HG02981 (cell line): ENCODE data around the gene EML1.
"Not testable (repeated sequence)": the region's sequence is repeated elsewhere in the genome, so short reads cannot be mapped to it uniquely, and the experiment has no call there.

Source experiments
- ATAC-seq: cut with Tn5 transposase; IDR thresholded peaks from one replicate; pipeline ENCODE4 v1.9.1; 2021; ENCODE audit warnings: mild to moderate bottlenecking, moderate library complexity; ENCODE audit not compliant: unreplicated experiment

EML1 gene

DNA sequence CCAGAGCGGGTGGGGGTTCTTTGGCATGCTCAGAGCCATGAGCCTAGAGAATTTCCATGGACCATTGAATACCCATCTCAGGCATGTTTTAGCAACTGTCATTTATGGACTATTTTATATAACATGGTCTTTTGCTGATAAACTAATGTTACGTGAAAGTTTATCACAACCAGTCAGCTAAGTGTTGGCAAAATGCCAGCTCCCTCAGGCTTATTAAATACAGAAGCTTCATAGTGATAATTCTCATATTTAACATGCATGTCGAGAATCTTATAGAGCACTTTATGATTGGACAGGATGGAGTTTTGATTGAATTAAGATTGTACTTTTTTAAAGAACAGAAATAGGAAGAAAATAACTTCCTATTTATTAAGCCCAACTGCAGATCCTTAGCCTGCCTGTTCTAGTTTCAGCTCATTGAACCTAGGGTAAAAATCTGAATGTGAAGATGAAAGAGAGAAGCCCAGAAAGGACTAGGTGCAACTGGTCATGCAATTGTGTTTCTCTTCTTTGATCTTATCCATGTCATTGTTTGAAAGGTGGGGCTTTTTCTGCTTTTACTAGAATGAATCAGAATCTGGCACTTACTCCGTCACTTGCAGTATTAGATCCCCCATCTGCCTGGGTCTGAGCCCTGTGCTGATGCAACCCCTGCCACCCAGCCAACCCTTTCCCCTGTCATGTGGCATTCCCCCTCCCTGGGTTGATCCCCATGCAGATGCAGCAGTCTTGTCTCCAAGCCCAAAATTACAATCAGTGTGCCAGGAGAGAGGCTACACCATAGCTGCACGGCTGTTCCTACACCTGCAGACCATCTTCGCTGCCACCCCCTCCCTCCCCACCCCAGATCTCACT, 137.4 kb downstream of the EML1 start:
- ATAC-seq, result peak; percentile 81

DNA sequence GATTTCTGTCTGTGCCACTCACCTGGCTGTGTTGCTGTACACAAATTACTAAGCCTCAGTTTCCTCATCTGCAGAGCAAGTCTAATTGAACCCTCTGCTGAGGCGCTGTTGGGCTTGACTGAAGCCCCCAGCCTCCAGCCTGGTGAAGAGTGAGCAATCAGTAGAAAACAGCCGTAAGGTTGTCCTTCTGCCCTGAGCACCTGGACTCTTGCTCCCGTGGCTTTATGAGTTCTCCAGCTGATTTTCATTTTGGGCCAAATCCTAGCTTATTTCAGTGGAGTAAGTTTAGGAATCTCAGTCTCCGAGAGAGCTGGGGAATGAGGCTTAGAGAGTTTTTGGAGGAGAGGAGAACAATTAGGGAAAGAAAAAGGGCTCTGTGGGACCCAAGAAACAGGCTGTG, 138.1 kb downstream of the EML1 start:
- ATAC-seq, result no peak

DNA sequence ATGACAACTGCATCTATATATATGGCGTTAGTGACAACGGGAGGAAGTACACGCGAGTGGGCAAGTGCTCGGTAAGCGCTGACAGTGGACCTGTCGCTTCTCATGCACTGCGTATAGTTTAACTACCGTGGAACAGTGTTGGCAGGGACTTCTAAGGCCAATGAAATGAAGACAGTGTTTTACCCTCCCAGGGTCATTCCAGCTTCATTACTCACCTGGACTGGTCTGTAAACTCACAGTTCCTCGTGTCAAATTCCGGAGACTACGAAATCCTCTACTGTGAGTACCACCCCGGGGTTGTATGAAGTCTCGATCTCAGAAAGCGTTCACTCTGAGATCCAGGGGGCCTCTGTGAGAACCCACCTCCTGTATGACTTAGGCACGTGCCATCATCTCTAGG, 142.8 kb downstream of the EML1 start:
- ATAC-seq, result no peak

- no peak for ATAC-seq
Observed at GRCh38 chr14:99936738-99937474, 143.7 kb downstream of the EML1 start.

- no peak for ATAC-seq
Observed at GRCh38 chr14:99937475-99938244, 144.4 kb downstream of the EML1 start.

DNA sequence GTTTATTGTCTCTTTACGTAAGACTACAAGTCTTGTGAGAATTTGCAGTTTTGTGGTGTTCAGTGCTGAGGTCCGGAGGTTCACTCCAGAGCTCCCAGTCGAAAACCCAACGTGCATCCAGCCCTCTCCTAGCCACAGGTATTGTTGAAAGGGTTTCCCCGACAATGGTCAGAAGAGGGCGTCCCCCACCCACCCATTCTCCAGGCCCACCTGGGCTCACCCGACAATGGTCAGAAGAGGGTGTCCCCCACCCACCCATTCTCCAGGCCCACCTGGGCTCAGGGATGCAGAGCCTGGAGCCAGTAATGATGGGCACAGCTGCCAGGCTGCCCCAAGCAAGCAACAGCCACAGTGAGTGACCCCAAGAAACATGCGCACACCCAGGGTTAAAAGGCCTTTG, 145.2 kb downstream of the EML1 start:
- no peak for ATAC-seq

GRCh38 chr14:99938896-99939295, 145.7 kb downstream of the EML1 start:
- ATAC-seq, result no peak

- no peak for ATAC-seq
Observed at GRCh38 chr14:99939421-99939820, 146.2 kb downstream of the EML1 start.

DNA sequence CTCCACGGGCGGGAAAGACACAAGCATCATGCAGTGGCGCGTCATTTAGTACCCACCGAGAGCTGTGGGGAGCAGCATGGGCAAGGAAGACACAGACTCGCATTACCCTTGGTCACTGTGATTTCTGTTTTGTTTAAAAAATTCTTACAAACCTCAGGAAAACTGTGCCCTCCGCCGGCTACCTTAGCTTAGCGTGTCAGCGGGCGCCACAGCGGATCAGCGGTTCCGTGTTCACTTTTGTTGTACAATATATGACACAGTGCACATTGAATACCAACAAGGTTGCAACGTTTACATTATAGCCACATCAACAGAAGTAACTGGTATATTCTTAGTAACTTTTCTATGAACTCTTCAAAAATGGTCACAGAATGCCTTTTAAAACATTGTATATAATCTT, 146.9 kb downstream of the EML1 start:
- ATAC-seq, result no peak

- ATAC-seq, result no peak
Observed at GRCh38 chr14:99941211-99941610, 148.0 kb downstream of the EML1 start.

GRCh38 chr14:99943620-99944019, 150.4 kb downstream of the EML1 start:
- no peak for ATAC-seq

DNA sequence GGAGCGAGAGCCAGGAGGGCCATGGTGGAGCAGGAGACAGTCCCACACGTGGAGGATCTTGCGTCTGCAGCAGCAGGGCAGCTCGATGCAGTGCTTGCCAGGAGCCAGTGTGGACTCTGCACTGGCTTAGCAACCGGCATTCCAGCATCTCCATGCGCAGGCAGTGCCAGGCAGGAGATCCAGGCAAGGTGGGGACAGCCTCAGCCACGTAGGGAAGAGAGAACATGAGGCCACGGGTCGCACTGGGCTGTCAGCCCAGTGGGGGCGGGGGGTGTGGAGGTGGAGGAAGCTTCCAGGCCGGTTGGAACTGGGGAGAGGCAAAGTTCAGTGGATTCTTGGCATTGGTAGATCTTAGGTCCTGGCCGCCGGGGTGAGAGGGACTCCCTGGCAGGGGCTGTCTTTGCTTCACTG, 151.0 kb downstream of the EML1 start:
- no peak for ATAC-seq

DNA sequence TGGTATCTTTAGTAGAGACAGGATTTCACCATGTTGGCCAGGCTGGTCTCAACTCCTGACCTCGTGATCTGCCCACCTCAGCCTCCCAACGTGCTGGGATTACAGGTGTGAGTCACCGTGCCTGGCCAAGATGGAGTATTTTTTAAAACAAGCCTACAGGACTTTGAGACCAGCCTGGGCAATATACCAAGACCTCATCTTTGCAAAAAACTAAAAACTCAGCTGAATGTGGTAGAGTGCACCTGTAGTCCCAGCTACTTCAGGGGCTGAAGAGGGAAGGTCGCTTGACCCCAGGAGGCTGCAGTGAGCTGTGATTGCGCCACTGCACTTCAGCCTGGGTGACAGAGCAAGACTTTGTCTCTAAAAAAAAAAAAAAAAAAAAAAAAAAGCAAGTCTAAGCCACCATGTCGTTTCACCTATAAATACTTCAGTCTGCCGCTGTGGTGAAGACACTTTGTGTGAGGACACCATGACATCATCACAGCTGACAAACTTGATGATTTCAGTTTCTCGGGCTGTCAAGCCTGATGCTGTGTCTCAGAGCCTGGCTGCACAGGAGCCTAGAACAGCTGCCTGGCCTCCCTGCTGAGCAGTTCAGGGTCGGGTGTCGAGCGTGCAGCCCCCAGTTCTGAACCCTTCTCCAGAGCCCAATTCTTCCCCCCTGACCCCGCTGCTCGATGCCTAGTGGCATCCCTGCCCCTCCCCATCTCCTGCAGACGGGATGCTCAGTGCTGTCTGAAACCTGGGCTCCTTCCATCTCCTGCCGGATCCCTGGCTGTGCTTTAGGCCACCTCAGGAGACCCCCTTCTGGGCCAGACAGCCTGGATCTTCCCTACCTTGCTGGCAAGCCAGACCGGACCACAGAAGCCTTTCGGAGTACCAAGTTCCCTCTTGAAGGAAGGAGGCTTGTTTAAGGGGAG, 152.8 kb downstream of the EML1 start:
- no peak for ATAC-seq

- ATAC-seq, result peak; percentile 64
Observed at GRCh38 chr14:99946652-99947489, 153.7 kb downstream of the EML1 start.

- no peak for ATAC-seq
Observed at GRCh38 chr14:99947695-99948094, 154.5 kb downstream of the EML1 start.

DNA sequence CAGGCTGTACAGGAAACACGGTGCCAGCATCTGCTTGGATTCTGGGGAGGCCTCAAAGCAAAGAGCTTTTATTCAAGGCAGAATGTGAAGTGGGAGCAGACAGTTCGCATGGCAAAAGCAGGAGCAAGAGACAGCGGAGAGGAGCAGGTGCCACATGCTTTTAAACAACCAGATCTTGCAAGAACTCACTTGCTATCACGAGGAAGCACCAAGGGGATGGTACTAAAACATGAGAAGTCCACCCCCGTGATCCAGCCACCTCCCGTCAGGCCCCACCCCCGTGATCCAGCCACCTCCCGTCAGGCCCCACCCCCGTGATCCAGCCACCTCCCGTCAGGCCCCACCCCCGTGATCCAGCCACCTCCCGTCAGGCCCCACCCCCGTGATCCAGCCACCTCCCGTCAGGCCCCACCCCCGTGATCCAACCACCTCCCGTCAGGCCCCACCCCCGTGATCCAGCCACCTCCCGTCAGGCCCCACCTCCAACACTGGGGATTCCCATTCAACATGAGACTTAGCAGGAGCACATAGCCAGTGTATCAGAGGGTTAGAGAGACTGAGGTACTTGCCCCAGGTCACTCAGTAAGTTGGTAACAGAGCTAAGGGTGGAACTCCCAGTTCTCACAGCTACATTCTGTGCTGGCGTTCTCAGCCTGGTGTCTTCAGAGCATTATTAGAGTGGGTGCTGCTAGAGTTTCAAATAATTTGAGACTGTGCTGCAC, 156.0 kb downstream of the EML1 start:
- ATAC-seq, result not testable (repeated sequence)

DNA sequence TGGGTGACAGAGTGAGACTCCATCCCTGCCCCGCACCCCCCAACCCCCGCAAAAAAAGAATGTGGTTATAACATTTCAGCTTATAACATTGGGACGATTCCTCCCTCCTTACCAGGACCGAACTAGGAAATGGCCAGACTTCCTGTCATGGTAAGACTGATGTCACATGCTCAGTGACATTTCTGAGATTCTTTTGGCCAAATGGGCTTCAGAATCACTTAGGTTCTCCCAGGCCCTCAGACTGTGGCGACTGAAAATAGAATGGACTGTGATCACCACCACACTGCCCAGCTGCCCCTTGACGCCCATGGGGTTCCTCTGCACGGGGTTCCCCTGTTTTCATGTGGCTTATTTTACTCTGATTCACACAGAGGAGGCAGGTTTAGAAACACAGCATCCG, 157.0 kb downstream of the EML1 start:
- ATAC-seq, result no peak

DNA sequence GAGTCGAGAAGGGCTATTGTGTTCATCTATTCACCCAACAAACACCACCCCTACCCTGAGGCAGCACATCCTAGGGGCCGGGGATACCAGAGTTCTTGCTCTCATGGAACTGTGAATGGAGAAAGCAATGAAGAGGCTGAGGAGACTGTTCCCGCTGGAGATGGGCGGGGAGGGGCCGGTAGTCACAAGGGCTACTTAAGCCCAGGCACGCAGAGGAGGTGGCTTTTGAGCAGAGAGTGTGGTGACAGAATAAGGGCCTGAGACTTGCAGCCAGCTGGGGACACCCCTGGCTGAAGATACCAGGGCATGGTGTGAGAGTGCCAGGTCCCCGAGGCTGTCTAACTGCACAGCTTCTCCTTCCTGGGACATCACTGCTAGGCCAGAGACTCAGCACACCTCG, 157.9 kb downstream of the EML1 start:
- no peak for ATAC-seq

GRCh38 chr14:99952039-99952438, 158.8 kb downstream of the EML1 start:
- no peak for ATAC-seq
